Skeletal muscle satellite cell (primary cell): Measurements from ENCODE around the gene RTKN2.

Experiments
- H3K27me3 ChIP-seq: 2 replicates; pipeline ENCODE4 v1.7.0; 2013; ENCODE audit warnings: low read length; ENCODE audit not compliant: control insufficient read depth, insufficient read depth
- H3K36me3 ChIP-seq: 2 replicates; pipeline ENCODE4 v1.7.0; 2013; ENCODE audit warnings: mild to moderate bottlenecking, control low read depth, low read length; ENCODE audit not compliant: insufficient read depth
- H3K4me1 ChIP-seq: 2 replicates; pipeline ENCODE4 v1.7.0; 2013; ENCODE audit warnings: low read length; ENCODE audit not compliant: control insufficient read depth, insufficient read depth
- H3K4me2 ChIP-seq: 2 replicates; pipeline ENCODE4 v1.7.0; 2013; ENCODE audit warnings: mild to moderate bottlenecking, low read length
- H3K4me3 ChIP-seq: 2 replicates; pipeline ENCODE4 v1.7.0; 2013; ENCODE audit warnings: low read length
- H3K9ac ChIP-seq: 2 replicates; pipeline ENCODE4 v1.7.0; 2013; ENCODE audit warnings: mild to moderate bottlenecking, low read depth, low read length, moderate library complexity
- H3K9me3 ChIP-seq: replicated peaks from 2 replicates; pipeline ENCODE4 v1.7.0; 2013; ENCODE audit warnings: mild to moderate bottlenecking, control low read depth, low read length

RTKN2 gene

GRCh38 chr10:62171791-62172190, 96.9 kb downstream of the RTKN2 start:
- Histone ChIP-seq H3K4me3 (no peak overlapping the region), H3K4me2 (no peak overlapping the region), H3K36me3 (no peaks in the 10 kb centered on the region), H3K9ac (no peak overlapping the region), H3K9me3 (no peaks in the 10 kb centered on the region), H3K4me1 (peaks cover 3% of the 10 kb centered on the region), H3K27me3 (no peaks in the 10 kb centered on the region)

- H3K4me1 ChIP-seq = peaks cover 14% of the 10 kb centered on the region
- H3K36me3 ChIP-seq = no peaks in the 10 kb centered on the region
- no peaks in the 10 kb centered on the region for H3K27me3 ChIP-seq
- no peak overlapping the region for H3K4me3 ChIP-seq
- no peak overlapping the region for H3K9ac ChIP-seq
- no peak overlapping the region for H3K4me2 ChIP-seq
- no peaks in the 10 kb centered on the region for H3K9me3 ChIP-seq
Measured at GRCh38 chr10:62170732-62171131, 97.9 kb downstream of the RTKN2 start.

- H3K9me3 ChIP-seq = no peaks in the 10 kb centered on the region
- H3K4me1 ChIP-seq = peaks cover 19% of the 10 kb centered on the region
- peak overlapping the region; percentile 9 for H3K4me3 ChIP-seq
- no peaks in the 10 kb centered on the region for H3K27me3 ChIP-seq
- H3K4me2 ChIP-seq = peak overlapping the region; percentile 19
- no peaks in the 10 kb centered on the region for H3K36me3 ChIP-seq
- no peak overlapping the region for H3K9ac ChIP-seq
Measured at GRCh38 chr10:62166331-62167131, 102.1 kb downstream of the RTKN2 start.

GRCh38 chr10:62165803-62166202, 102.8 kb downstream of the RTKN2 start:
- no peak overlapping the region for H3K4me3 ChIP-seq
- peaks cover 19% of the 10 kb centered on the region for H3K4me1 ChIP-seq
- H3K27me3 ChIP-seq = no peaks in the 10 kb centered on the region
- H3K9ac ChIP-seq = no peak overlapping the region
- H3K36me3 ChIP-seq = no peaks in the 10 kb centered on the region
- no peak overlapping the region for H3K4me2 ChIP-seq
- H3K9me3 ChIP-seq = no peaks in the 10 kb centered on the region

- Histone ChIP-seq H3K4me3 (no peak overlapping the region), H3K9me3 (no peaks in the 10 kb centered on the region), H3K4me2 (no peak overlapping the region), H3K27me3 (no peaks in the 10 kb centered on the region), H3K36me3 (no peaks in the 10 kb centered on the region), H3K9ac (no peak overlapping the region), H3K4me1 (peaks cover 19% of the 10 kb centered on the region)
Measured at GRCh38 chr10:62163024-62163423, 105.6 kb downstream of the RTKN2 start.

- Histone ChIP-seq H3K36me3 (no peaks in the 10 kb centered on the region), H3K4me1 (peaks cover 19% of the 10 kb centered on the region), H3K27me3 (no peaks in the 10 kb centered on the region), H3K9me3 (no peaks in the 10 kb centered on the region), H3K4me2 (no peak overlapping the region), H3K9ac (no peak overlapping the region), H3K4me3 (no peak overlapping the region)
Measured at GRCh38 chr10:62162261-62162981, 106.2 kb downstream of the RTKN2 start.

GRCh38 chr10:62159351-62159750, 109.3 kb downstream of the RTKN2 start:
- Histone ChIP-seq H3K4me3 (no peak overlapping the region), H3K4me1 (peaks cover 5% of the 10 kb centered on the region), H3K27me3 (no peaks in the 10 kb centered on the region)

GRCh38 chr10:62157601-62158000, 111.0 kb downstream of the RTKN2 start:
- no peaks in the 10 kb centered on the region for H3K9me3 ChIP-seq
- no peaks in the 10 kb centered on the region for H3K27me3 ChIP-seq
- H3K4me1 ChIP-seq = peaks cover 12% of the 10 kb centered on the region
- no peak overlapping the region for H3K4me2 ChIP-seq
- no peak overlapping the region for H3K9ac ChIP-seq
- H3K4me3 ChIP-seq = no peak overlapping the region
- no peaks in the 10 kb centered on the region for H3K36me3 ChIP-seq

More at GRCh38 chr10:62159351-62159750, 109.3 kb downstream of the RTKN2 start:
- H3K4me2 ChIP-seq = no peak overlapping the region
- no peaks in the 10 kb centered on the region for H3K9me3 ChIP-seq
- no peaks in the 10 kb centered on the region for H3K36me3 ChIP-seq
- H3K9ac ChIP-seq = no peak overlapping the region

- Histone ChIP-seq H3K36me3 (no peaks in the 10 kb centered on the region), H3K4me2 (no peak overlapping the region), H3K9ac (no peak overlapping the region), H3K4me3 (no peak overlapping the region), H3K27me3 (no peaks in the 10 kb centered on the region), H3K9me3 (no peaks in the 10 kb centered on the region), H3K4me1 (peaks cover 11% of the 10 kb centered on the region)
Measured at GRCh38 chr10:62155054-62155680, 113.5 kb downstream of the RTKN2 start.

GRCh38 chr10:62154231-62154630, 114.4 kb downstream of the RTKN2 start:
- Histone ChIP-seq H3K36me3 (no peaks in the 10 kb centered on the region), H3K9me3 (no peaks in the 10 kb centered on the region), H3K27me3 (no peaks in the 10 kb centered on the region), H3K4me1 (peaks cover 11% of the 10 kb centered on the region), H3K4me2 (no peak overlapping the region), H3K9ac (no peak overlapping the region), H3K4me3 (no peak overlapping the region)

GRCh38 chr10:62153191-62153590, 115.5 kb downstream of the RTKN2 start:
- no peak overlapping the region for H3K9ac ChIP-seq
- H3K4me1 ChIP-seq = peaks cover 11% of the 10 kb centered on the region
- H3K27me3 ChIP-seq = no peaks in the 10 kb centered on the region
- no peak overlapping the region for H3K4me3 ChIP-seq
- H3K4me2 ChIP-seq = peak overlapping the region; percentile 16
- no peaks in the 10 kb centered on the region for H3K9me3 ChIP-seq
- H3K36me3 ChIP-seq = no peaks in the 10 kb centered on the region
